Karpas-422 (cell line): ENCODE data around the gene KCTD5. TPM values are rescaled to one million over a fixed set of nuclear protein-coding genes. Genes with fewer than 3 reads are reported as not detected.
A peak's percentile ranks its signal among the peaks of the same experiment; 100 is the strongest.
"Not testable (repeated sequence)": the region's sequence is repeated elsewhere in the genome, so short reads cannot be mapped to it uniquely, and the experiment has no call there.

Experiments
- DNase-seq: peaks from one replicate; pipeline ENCODE4 v3.0.0-alpha.2; 2015
- H2AFZ ChIP-seq: fragments of 200-600 bp; sonication (generic); 2 replicates; pipeline ENCODE4 v1.6.1; 2014; ENCODE audit warnings: antibody characterized with exemption, low read length, mixed read lengths
- H3K27ac ChIP-seq: fragments of 200-600 bp; sonication (generic); 2 replicates; pipeline ENCODE4 v1.5.1; 2014; ENCODE audit warnings: mild to moderate bottlenecking, low read length, moderate library complexity
- H3K27me3 ChIP-seq: fragments of 200-600 bp; sonication (generic); 2 replicates; pipeline ENCODE4 v1.6.1; 2014; ENCODE audit warnings: low read length, mixed read lengths
- H3K36me3 ChIP-seq: fragments of 200-600 bp; sonication (generic); 2 replicates; pipeline ENCODE4 v1.6.1; 2014; ENCODE audit warnings: low read length, mixed read lengths; ENCODE audit not compliant: insufficient read depth
- H3K4me1 ChIP-seq: fragments of 200-600 bp; sonication (generic); 2 replicates; pipeline ENCODE4 v1.6.1; 2014; ENCODE audit warnings: mild to moderate bottlenecking, low read length, mixed read lengths
- H3K4me2 ChIP-seq: fragments of 200-600 bp; sonication (generic); 2 replicates; pipeline ENCODE4 v1.6.1; 2014; ENCODE audit warnings: low read length, low read depth, mild to moderate bottlenecking; ENCODE audit not compliant: poor library complexity, severe bottlenecking
- H3K4me3 ChIP-seq: fragments of 200-600 bp; sonication (generic); 2 replicates; pipeline ENCODE4 v1.5.1; 2014; ENCODE audit warnings: mild to moderate bottlenecking, antibody characterized with exemption, low read length, mixed read lengths
- H3K79me2 ChIP-seq: fragments of 200-600 bp; sonication (generic); 2 replicates; pipeline ENCODE4 v1.6.1; 2014; ENCODE audit warnings: mild to moderate bottlenecking, low read length, mixed read lengths
- H3K9ac ChIP-seq: fragments of 200-600 bp; sonication (generic); 2 replicates; pipeline ENCODE4 v1.6.0; 2014; ENCODE audit warnings: low read length
- H3K9me2 ChIP-seq: fragments of 200-600 bp; sonication (generic), shearing (Covaris generic); replicated peaks from 2 replicates; pipeline ENCODE4 v1.6.0; 2014; ENCODE audit warnings: mild to moderate bottlenecking, low read length, moderate library complexity; ENCODE audit not compliant: insufficient read depth
- H3K9me3 ChIP-seq: fragments of 300-700, 200-600 bp; sonication (generic); 2 replicates; pipeline ENCODE4 v1.6.1; 2014; ENCODE audit warnings: low read length, mixed read lengths
- H4K20me1 ChIP-seq: fragments of 200-600 bp; sonication (generic); 2 replicates; pipeline ENCODE4 v1.6.1; 2014; ENCODE audit warnings: mild to moderate bottlenecking, antibody characterized with exemption, low read length, low read depth; ENCODE audit not compliant: insufficient read depth
- total RNA-seq: library from RNA; depleted of rRNA; stranded (reverse); fragments of >200 nt; shearing (Covaris generic); gene quantifications from 2 replicates; pipeline ENCODE4 v1.2.3, GENCODE V29; 2014; ENCODE audit warnings: low replicate concordance; rRNA removed

KCTD5 gene
- total RNA-seq = 15.7 and 21.1 TPM in 2 replicates

GRCh38 chr16:2682209-2683021, at the start of gene KCTD5:
Gene KCTD5, plus strand, starts transcription at chr16:2682523. Its CDS starts 26 bp downstream, at chr16:2682549.
- DNase-seq = peak; percentile 99

GRCh38 chr16:2639071-2639721, 43.1 kb upstream of the KCTD5 start:
- H3K9me3 ChIP-seq, H3K36me3 ChIP-seq, H2AFZ ChIP-seq, H3K4me1 ChIP-seq, H4K20me1 ChIP-seq, H3K27me3 ChIP-seq, H3K27ac ChIP-seq, H3K9ac ChIP-seq, H3K79me2 ChIP-seq, DNase-seq, H3K4me2 ChIP-seq, H3K4me3 ChIP-seq, H3K9me2 ChIP-seq: not testable (repeated sequence)

More at GRCh38 chr16:2682209-2683021, at the start of gene KCTD5:
- Histone ChIP-seq H3K27ac (peak within 1 kb of the TSS; percentile 50), H3K79me2 (peaks cover 38% of the 10 kb centered on the region), H2AFZ (peak within 1 kb of the TSS; percentile 63; the same call in 1 of the 2 replicates), H3K4me2 (peak within 1 kb of the TSS; percentile 86), H3K4me1 (peaks cover 18% of the 10 kb centered on the region), H3K27me3 (no peaks in the 10 kb centered on the region), H3K36me3 (no peaks in the 10 kb centered on the region), H3K9me2 (no peaks in the 10 kb centered on the region), H4K20me1 (peaks cover 8% of the 10 kb centered on the region), H3K9me3 (no peaks in the 10 kb centered on the region), H3K9ac (peak within 1 kb of the TSS; percentile 97), H3K4me3 (peak within 1 kb of the TSS; percentile 97)

- not testable (repeated sequence) for DNase-seq, H3K9ac ChIP-seq, H2AFZ ChIP-seq, H3K4me2 ChIP-seq, H3K79me2 ChIP-seq, H3K36me3 ChIP-seq, H3K4me1 ChIP-seq, H3K9me3 ChIP-seq, H3K27ac ChIP-seq, H3K27me3 ChIP-seq, H4K20me1 ChIP-seq, H3K9me2 ChIP-seq, H3K4me3 ChIP-seq
Observed at GRCh38 chr16:2639722-2640072, 42.6 kb upstream of the KCTD5 start.

- H3K9ac ChIP-seq, H3K79me2 ChIP-seq, H3K27me3 ChIP-seq, H3K36me3 ChIP-seq, H3K27ac ChIP-seq, H4K20me1 ChIP-seq, H3K4me2 ChIP-seq, DNase-seq, H3K9me3 ChIP-seq, H3K9me2 ChIP-seq, H2AFZ ChIP-seq, H3K4me3 ChIP-seq, H3K4me1 ChIP-seq: not testable (repeated sequence)
Observed at GRCh38 chr16:2642561-2642960, 39.8 kb upstream of the KCTD5 start.

- not testable (repeated sequence) for DNase-seq, H3K9ac ChIP-seq, H3K4me1 ChIP-seq, H3K36me3 ChIP-seq, H3K27ac ChIP-seq, H3K27me3 ChIP-seq, H3K4me2 ChIP-seq, H2AFZ ChIP-seq, H3K9me2 ChIP-seq, H3K9me3 ChIP-seq, H4K20me1 ChIP-seq, H3K79me2 ChIP-seq, H3K4me3 ChIP-seq
Observed at GRCh38 chr16:2644754-2645453, 37.4 kb upstream of the KCTD5 start.

GRCh38 chr16:2651268-2651871, 31.0 kb upstream of the KCTD5 start:
- not testable (repeated sequence) for H3K27me3 ChIP-seq, H3K36me3 ChIP-seq, H3K4me1 ChIP-seq, H3K9ac ChIP-seq, H3K9me3 ChIP-seq, H4K20me1 ChIP-seq, DNase-seq, H3K9me2 ChIP-seq, H3K4me2 ChIP-seq, H3K27ac ChIP-seq, H2AFZ ChIP-seq, H3K4me3 ChIP-seq, H3K79me2 ChIP-seq

GRCh38 chr16:2653915-2654314, 28.4 kb upstream of the KCTD5 start:
- H3K9me2 ChIP-seq, H3K9ac ChIP-seq, H3K27ac ChIP-seq, H4K20me1 ChIP-seq, H3K79me2 ChIP-seq, H3K27me3 ChIP-seq, H3K4me1 ChIP-seq, H3K4me3 ChIP-seq, H2AFZ ChIP-seq, H3K36me3 ChIP-seq, DNase-seq, H3K4me2 ChIP-seq, H3K9me3 ChIP-seq: not testable (repeated sequence)

GRCh38 chr16:2654949-2655348, 27.4 kb upstream of the KCTD5 start:
- H3K9ac ChIP-seq, H3K9me3 ChIP-seq, H3K9me2 ChIP-seq, H2AFZ ChIP-seq, H3K27me3 ChIP-seq, H3K36me3 ChIP-seq, H4K20me1 ChIP-seq, H3K4me3 ChIP-seq, DNase-seq, H3K4me2 ChIP-seq, H3K27ac ChIP-seq, H3K4me1 ChIP-seq, H3K79me2 ChIP-seq: not testable (repeated sequence)
